Ovary (tissue), 9 donors: Measurements from ENCODE around the gene TMOD2. TPM values are rescaled to one million over a fixed set of nuclear protein-coding genes. Genes with fewer than 3 reads are reported as not detected.

Experiments
- DNase-seq, 5 donors: peaks; one replicate each; pipeline ENCODE4 v3.0.0-alpha.2; 2019 to 2020
- H3K27ac ChIP-seq, 2 donors: fragments of 200-600 bp; one replicate each; pipeline versions ENCODE4 v1.5.1 to v1.8.0; 2019 to 2022
- H3K27me3 ChIP-seq: fragments of 200-600 bp; one replicate; pipeline ENCODE4 v1.8.0; 2022
- H3K36me3 ChIP-seq: fragments of 200-600 bp; sonication (generic); one replicate; pipeline ENCODE4 v1.5.1; 2019
- H3K4me1 ChIP-seq: one replicate; pipeline ENCODE4 v1.8.1; 2013; ENCODE audit warnings: mild to moderate bottlenecking, moderate library complexity; ENCODE audit not compliant: insufficient read depth
- H3K4me3 ChIP-seq: fragments of 200-600 bp; sonication (generic); one replicate; pipeline ENCODE4 v1.5.1; 2017
- H3K9me3 ChIP-seq, 2 donors: fragments of 200-600 bp in 1 of 2; sonication (generic) in 1 of 2; one replicate each; pipeline versions ENCODE4 v1.5.1 to v1.8.1; 2013 to 2019; ENCODE audit warnings: mild to moderate bottlenecking in 1 of 2, moderate library complexity in 1 of 2
- EP300 ChIP-seq: sonication (generic); formaldehyde crosslinking; IDR thresholded peaks from one replicate; pipeline ENCODE4 v1.6.1; 2017; ENCODE audit warnings: antibody characterized with exemption
- POLR2A ChIP-seq: fragments of 450-650 bp; IDR thresholded peaks from one replicate; pipeline ENCODE4 v1.6.1; 2017; ENCODE audit warnings: antibody characterized with exemption, mild to moderate bottlenecking, moderate library complexity
- WGBS, 3 donors: extraction: QIAGEN DNeasy Blood & Tissue Kit in 1 of 3; methylation state at CpG; one replicate each; pipeline versions ENCODE4 v1.1.5 to v1.1.7; 2013 to 2017; 5-methylcytosine and 5-hydroxymethylcytosine counted together
- intact Hi-C, 4 donors: fragments of 100-400 bp; cut with DNase I; formaldehyde crosslinking; loops; one replicate each; pipeline versions ENCODE4 v1.11.0 to v1.15.1; 2022 to 2023
- polyA plus RNA-seq, 2 donors: library from polyadenylated mRNA; stranded (reverse); fragments of 200-250 nt in 1 of 2; fragments of 350-450 nt in 1 of 2; fragmentation: Illumina TruSeq in 1 of 2; extraction: RNeasy Lipid Tissue Mini Kit (QIAGEN cat#74804) in 1 of 2; gene quantifications; one replicate each; pipeline ENCODE4 v1.2.3, GENCODE V29; 2013 to 2014
- total RNA-seq, 7 donors: library from RNA; depleted of rRNA in 2 of 7; stranded (reverse); fragments of >200 nt in 2 of 7; fragmentation: NEBNext Ultra II Directional in 3 of 7; extraction: Animal tissue kit (Norgen Biotek cat#: 25700) in 3 of 7; gene quantifications; one replicate each; pipeline versions ENCODE4 v1.1.0 to v1.2.4, GENCODE V29; 2016 to 2023
- TF ChIP-seq, protein P1 (sequence below), 3 donors: fragments of 450-650 bp in 2 of 3; fragments of 200-600 bp in 1 of 3; IDR thresholded peaks; one replicate each; pipeline versions ENCODE4 v1.5.1 to v1.8.0; 2016 to 2022; ENCODE audit warnings: antibody characterized with exemption in 3 of 3, mild to moderate bottlenecking in 1 of 3
- donor health status: DM: no; HTN: no; CAD: no; lungs with moderate emphysema.
- donor health status: DM: no; HTN: no; CAD: no.
- donor health status: Bipolar disorder and iron deficiency.
- donor health status: DM: yes; HTN: yes; CAD: no.
- donor health status: DM: no; HTN: no; CAD: no.
- donor health status: DM: yes; HTN: yes; CAD: no.

The TMOD2 gene
- total and polyA plus RNA-seq, 9 donors, result 3.4 to 15.7 (median 11.9) TPM

- Histone ChIP-seq H3K9me3 (no peaks in the 10 kb centered on the region), H3K36me3 (no peaks in the 10 kb centered on the region), H3K27me3 (no peaks in the 10 kb centered on the region), H3K4me1 (peaks cover 20% of the 10 kb centered on the region), H3K27ac (peak overlapping the region; percentile 24 to 47), H3K4me3 (peak overlapping the region; percentile 5)
- TF ChIP-seq EP300 (no peak), POLR2A (no peak)
- TF ChIP-seq, protein P1, sequence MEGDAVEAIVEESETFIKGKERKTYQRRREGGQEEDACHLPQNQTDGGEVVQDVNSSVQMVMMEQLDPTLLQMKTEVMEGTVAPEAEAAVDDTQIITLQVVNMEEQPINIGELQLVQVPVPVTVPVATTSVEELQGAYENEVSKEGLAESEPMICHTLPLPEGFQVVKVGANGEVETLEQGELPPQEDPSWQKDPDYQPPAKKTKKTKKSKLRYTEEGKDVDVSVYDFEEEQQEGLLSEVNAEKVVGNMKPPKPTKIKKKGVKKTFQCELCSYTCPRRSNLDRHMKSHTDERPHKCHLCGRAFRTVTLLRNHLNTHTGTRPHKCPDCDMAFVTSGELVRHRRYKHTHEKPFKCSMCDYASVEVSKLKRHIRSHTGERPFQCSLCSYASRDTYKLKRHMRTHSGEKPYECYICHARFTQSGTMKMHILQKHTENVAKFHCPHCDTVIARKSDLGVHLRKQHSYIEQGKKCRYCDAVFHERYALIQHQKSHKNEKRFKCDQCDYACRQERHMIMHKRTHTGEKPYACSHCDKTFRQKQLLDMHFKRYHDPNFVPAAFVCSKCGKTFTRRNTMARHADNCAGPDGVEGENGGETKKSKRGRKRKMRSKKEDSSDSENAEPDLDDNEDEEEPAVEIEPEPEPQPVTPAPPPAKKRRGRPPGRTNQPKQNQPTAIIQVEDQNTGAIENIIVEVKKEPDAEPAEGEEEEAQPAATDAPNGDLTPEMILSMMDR (IDR thresholded peaks at IDR 0.05), result no peak
- WGBS, 3 donors, result 32 to 39% (median 35%) methylated on average over 5 of the region's 5 CpGs
- no peak for DNase-seq
- intact Hi-C loops, result no loop called here
Observed at GRCh38 chr15:51731549-51732267, 19.7 kb upstream of the TMOD2 start.

DNA sequence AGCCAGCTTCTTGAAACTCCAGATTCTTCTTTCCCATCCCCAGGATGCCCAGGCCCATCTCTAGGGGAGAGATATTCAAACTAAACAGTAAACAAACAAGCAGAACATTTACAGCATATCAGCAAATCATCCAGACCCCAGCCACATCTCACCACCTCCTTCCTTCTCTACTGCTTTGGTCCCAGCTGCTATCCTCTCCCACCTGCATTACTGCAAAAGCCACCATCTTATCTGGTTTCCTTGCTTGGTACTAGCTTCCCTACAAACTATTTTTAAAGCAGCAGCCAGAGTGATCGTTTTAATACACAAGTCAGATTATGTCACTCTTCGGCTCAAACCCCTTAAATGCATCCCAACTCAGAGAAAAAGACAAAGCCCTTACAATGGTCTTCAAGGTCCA lies 18.8 kb upstream of the TMOD2 start:
- no peak for TF ChIP-seq POLR2A
- TF ChIP-seq EP300, result no peak
- TF ChIP-seq, protein P1 (IDR thresholded peaks at IDR 0.05), result no peak
- H3K27me3 ChIP-seq, result no peaks in the 10 kb centered on the region
- H3K9me3 ChIP-seq, result no peaks in the 10 kb centered on the region
- H3K4me1 ChIP-seq, result peaks cover 12% of the 10 kb centered on the region
- H3K27ac ChIP-seq, result peak overlapping the region in 1 of 2 donors; percentile 47
- 80 to 83% (median 82%) methylated on average over 2 of the region's 2 CpGs for whole genome bisulfite sequencing, 3 donors
- intact Hi-C loops, result no loop called here
- no peak overlapping the region for H3K4me3 ChIP-seq
- H3K36me3 ChIP-seq, result no peaks in the 10 kb centered on the region
- DNase-seq, result no peak

GRCh38 chr15:51735228-51736010 lies 16.0 kb upstream of the TMOD2 start:
- Histone ChIP-seq H3K36me3 (no peaks in the 10 kb centered on the region), H3K9me3 (no peaks in the 10 kb centered on the region), H3K27me3 (no peaks in the 10 kb centered on the region), H3K27ac (no peak overlapping the region), H3K4me1 (peaks cover 14% of the 10 kb centered on the region), H3K4me3 (no peak overlapping the region)
- TF ChIP-seq EP300, result no peak
- TF ChIP-seq, protein P1 (IDR thresholded peaks at IDR 0.05), result no peak
- no peak for TF ChIP-seq POLR2A
- intact Hi-C loops, result no loop called here
- DNase-seq, result no peak
- WGBS, 3 donors, result 68 to 78% (median 76%) methylated on average over 5 of the region's 5 CpGs

DNA sequence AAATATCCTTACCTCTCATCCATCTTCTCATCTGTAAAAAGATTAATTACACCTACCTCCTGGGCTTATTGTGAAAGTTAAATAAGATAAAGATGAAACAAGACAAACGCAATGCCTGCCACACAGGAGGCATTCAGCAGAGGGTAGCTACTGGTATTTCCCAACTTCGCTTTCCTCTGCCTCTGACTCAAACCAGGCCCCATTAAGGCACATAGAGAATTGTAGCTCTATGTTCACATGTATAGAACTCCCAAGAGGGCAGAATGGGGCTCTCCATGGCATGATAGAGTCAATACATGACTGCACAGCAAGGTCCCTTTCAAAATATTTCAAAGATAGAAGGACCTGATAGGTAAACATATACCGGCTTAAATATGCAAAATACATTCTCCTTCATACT lies 15.3 kb upstream of the TMOD2 start:
- peak overlapping the region; percentile 68 for H3K4me3 ChIP-seq

More for the DNA sequence above, 15.3 kb upstream of the TMOD2 start:
- peaks cover 14% of the 10 kb centered on the region for H3K4me1 ChIP-seq
- WGBS, 3 donors, result 71 to 78% (median 77%) methylated on average over 3 of the region's 3 CpGs
- no peaks in the 10 kb centered on the region for H3K36me3 ChIP-seq
- H3K9me3 ChIP-seq, result no peaks in the 10 kb centered on the region
- intact Hi-C loops, result no loop called here
- DNase-seq, result no peak
- TF ChIP-seq, protein P1 (IDR thresholded peaks at IDR 0.05), result no peak
- no peaks in the 10 kb centered on the region for H3K27me3 ChIP-seq
- H3K27ac ChIP-seq, result peak overlapping the region in 1 of 2 donors; percentile 95
